ENCODE data around the gene CXXC4.

DNA sequence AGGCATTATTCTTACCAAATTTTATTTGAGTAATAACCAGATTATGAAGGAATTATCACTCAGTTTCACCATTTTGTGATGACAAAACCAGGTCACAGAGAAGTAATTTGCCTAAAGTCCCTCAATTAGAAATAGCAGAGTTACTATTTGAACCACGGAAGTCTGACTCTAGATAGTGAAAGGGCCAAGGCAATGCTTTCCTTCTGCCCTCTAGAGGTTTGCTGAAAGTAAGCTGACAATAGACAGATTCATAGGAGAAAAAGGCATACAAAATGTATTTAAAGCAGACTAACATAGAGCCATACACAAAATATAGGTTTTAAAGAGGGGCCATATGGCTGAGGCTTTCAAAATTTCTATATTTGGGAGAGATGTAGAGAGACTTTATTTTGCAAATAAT is 43.1 kb downstream of the CXXC4 start:
- TF ChIP-seq CTCF (IDR thresholded peaks at IDR 0.05) (peak; percentile 44), ZFX (IDR thresholded peaks at IDR 0.05; ENCODE audit: borderline replicate concordance) (no peak)
